ENCODE results near the gene C19orf85. TPM values are rescaled to one million over a fixed set of nuclear protein-coding genes. Genes with fewer than 3 reads are reported as not detected.

Gene C19orf85
- total and polyA plus RNA-seq, 12 donors = not detected

DNA sequence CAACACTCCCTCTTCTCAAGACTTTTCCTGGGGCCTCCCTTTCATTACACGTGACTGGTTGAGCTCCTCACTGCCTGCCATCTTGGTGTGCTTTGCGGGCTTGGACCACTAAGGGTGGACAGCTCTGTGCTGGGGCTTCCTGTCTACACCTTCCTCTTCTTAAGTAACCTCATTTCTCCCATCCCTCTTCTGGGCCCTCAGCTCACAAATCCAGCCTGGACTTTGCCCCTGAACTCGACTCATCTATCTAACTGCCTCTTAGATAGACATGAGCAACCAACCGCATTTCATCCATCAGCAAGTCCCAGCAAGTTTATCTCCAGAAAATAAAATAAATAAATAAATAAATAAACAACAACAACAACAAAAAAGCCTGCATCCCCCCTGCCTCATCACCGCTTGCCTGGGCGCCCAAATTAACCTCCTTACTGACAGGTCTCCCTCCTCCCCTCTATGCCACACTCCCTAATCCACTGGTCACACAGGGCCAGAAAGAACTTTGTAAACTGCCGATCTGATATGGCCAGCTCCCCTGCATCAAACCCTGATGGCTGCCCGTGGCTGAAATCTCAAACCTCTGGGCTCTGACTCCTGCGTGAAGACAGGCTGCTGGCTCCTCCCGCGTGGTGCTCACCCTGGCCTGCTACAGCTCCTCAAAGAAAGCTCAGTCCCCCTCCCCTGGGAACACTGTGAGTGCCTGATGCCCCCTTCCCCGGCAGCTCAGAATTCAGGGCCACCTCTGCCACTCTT, 10.9 kb downstream of the C19orf85 start:
- H3K36me3 ChIP-seq (replicated peaks in 1 of 2) = no peaks in the 10 kb centered on the region
- 94 to 95% (median 95%) methylated on average over 11 to 12 of the region's 12 CpGs for WGBS, 4 donors

DNA sequence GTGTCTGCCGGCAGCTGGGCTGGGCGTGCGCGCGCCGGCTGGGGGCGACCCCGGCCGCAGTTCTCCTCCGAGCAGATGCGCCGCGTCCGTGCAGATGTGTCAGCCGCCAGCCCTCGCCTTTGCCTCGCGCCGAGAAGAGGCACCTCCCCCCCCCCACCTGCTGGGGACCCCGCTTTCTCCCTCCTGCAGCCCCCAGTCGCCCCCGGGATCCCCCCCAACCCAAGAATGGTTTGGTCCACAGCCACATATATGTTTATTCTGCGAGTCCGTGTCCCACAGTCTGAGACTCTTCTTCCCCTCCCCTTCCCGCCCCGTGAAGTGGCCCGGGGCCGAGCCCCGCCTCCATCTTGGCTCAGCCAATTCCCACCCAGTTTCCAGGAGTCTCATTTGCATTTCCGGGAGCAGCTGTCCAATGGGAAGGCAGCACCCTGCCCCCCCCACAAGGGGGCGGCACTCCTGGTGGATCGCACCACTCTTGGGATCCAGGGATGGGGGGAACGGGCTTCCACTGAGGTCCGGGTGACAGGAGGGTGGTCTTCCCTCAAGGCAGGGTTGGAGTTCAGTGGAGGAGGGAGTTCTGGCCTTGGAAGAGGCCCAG, 11.7 kb downstream of the C19orf85 start:
- Histone ChIP-seq H3K27ac (no peak overlapping the region), H3K4me1 (replicated peaks in 1 of 2) (peaks cover 11% of the 10 kb centered on the region in 2 donors), H3K9me3 (replicated peaks in 1 of 3) (no peaks in the 10 kb centered on the region), H3K4me3 (peak overlapping the region in 1 of 4 donors; percentile 44), H3K36me3 (replicated peaks in 1 of 2) (no peaks in the 10 kb centered on the region), H3K27me3 (peaks cover 21% of the 10 kb centered on the region)
- peak; percentile 65 to 94 (median 87) for DNase-seq
- intact Hi-C loops (cut with DNase I) = no loop called here
- WGBS, 4 donors = 10 to 28% (median 12%) methylated on average over 5 to 34 of the region's 34 CpGs
- TF ChIP-seq, protein P1, sequence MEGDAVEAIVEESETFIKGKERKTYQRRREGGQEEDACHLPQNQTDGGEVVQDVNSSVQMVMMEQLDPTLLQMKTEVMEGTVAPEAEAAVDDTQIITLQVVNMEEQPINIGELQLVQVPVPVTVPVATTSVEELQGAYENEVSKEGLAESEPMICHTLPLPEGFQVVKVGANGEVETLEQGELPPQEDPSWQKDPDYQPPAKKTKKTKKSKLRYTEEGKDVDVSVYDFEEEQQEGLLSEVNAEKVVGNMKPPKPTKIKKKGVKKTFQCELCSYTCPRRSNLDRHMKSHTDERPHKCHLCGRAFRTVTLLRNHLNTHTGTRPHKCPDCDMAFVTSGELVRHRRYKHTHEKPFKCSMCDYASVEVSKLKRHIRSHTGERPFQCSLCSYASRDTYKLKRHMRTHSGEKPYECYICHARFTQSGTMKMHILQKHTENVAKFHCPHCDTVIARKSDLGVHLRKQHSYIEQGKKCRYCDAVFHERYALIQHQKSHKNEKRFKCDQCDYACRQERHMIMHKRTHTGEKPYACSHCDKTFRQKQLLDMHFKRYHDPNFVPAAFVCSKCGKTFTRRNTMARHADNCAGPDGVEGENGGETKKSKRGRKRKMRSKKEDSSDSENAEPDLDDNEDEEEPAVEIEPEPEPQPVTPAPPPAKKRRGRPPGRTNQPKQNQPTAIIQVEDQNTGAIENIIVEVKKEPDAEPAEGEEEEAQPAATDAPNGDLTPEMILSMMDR (IDR thresholded peaks at IDR 0.05) = peak in 1 of 6 experiments; percentile 17
- no peak for TF ChIP-seq POLR2A (IDR thresholded peaks at IDR 0.05)

More for the DNA sequence above, 10.9 kb downstream of the C19orf85 start:
- Histone ChIP-seq H3K9me3 (replicated peaks in 1 of 3) (no peaks in the 10 kb centered on the region), H3K4me1 (replicated peaks in 1 of 2) (peaks cover 11% of the 10 kb centered on the region in 2 donors), H3K4me3 (no peak overlapping the region), H3K27ac (no peak overlapping the region), H3K27me3 (peaks cover 21% of the 10 kb centered on the region)
- intact Hi-C loops (cut with DNase I) = no loop called here
- DNase-seq = no peak
- TF ChIP-seq, protein P1 (IDR thresholded peaks at IDR 0.05) = no peak
- TF ChIP-seq POLR2A (IDR thresholded peaks at IDR 0.05) = no peak

DNA sequence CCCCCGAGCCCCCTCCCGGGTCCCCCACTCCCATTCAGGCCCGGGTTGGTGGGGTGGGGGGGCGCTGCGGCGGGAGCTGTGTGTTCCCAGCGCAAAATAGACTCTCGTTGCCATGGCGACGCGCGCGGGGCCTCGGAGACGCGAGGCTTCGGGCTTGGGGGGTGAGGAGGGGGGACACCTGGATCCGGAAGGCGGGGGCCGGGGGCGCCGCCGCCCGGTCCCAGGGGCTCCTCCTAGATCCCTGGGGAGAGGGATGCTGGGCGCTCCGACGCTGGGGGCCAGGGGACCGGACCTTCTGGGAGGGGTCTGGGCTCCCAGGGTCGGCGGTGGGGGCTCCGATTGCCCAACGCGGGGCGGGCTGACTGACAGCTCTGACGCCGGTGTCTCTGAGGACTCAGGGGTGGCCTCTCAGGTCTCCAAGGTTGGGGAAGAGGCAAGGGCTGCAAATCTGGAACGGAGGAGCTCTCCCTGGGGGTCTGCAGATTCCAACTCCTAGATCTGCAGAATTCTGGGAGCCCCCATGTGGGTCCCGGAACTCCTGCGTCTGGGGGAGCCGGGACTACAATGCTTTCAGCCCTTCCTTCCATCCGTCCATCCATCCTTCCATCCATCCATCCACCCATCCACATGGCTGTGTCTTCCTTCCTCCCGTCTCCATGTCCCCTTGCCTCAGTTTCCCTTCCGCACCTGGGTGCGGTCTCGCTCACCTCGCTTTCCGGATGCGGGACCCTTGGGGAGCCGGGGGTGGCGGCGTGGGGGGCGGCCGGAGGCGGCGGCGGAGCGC, 12.4 kb downstream of the C19orf85 start:
- WGBS, 4 donors = 2 to 6% (median 3%) methylated on average over 15 to 57 of the region's 57 CpGs
- intact Hi-C loops (cut with DNase I) = no loop called here
- H3K27ac ChIP-seq = no peak overlapping the region
- TF ChIP-seq POLR2A (IDR thresholded peaks at IDR 0.05) = no peak
- TF ChIP-seq, protein P1 (IDR thresholded peaks at IDR 0.05) = no peak
- H3K36me3 ChIP-seq (replicated peaks in 1 of 2) = no peaks in the 10 kb centered on the region
- DNase-seq = peak in 1 of 7 donors; percentile 59
- H3K4me3 ChIP-seq = peak overlapping the region in 1 of 4 donors; percentile 44
- peaks cover 21% of the 10 kb centered on the region for H3K27me3 ChIP-seq
- no peaks in the 10 kb centered on the region for H3K9me3 ChIP-seq (replicated peaks in 1 of 3)
- peaks cover 11% of the 10 kb centered on the region in 2 donors for H3K4me1 ChIP-seq (replicated peaks in 1 of 2)

Measured in adrenal gland (tissue), 12 donors.